Glutamatergic neuron (in vitro differentiated cells): Measurements from ENCODE around the gene ADD2. TPM values are rescaled to one million over a fixed set of nuclear protein-coding genes. Genes with fewer than 3 reads are reported as not detected.

Experiments
- DNase-seq: peaks from one replicate; pipeline ENCODE4 v3.0.0; 2022
- H3K27ac Mint-ChIP-seq: one replicate; pipeline ENCODE4 v1.8.0; 2020; ENCODE audit warnings: mild to moderate bottlenecking, mixed read lengths, inconsistent platforms; ENCODE audit not compliant: unreplicated experiment
- H3K27me3 Mint-ChIP-seq: one replicate; pipeline ENCODE4 v1.8.0; 2020; ENCODE audit warnings: mild to moderate bottlenecking, moderate library complexity, mixed read lengths, inconsistent platforms; ENCODE audit not compliant: unreplicated experiment
- H3K36me3 Mint-ChIP-seq: one replicate; pipeline ENCODE4 v1.8.0; 2020; ENCODE audit warnings: mild to moderate bottlenecking, mixed read lengths, inconsistent platforms; ENCODE audit not compliant: unreplicated experiment
- H3K4me1 Mint-ChIP-seq: one replicate; pipeline ENCODE4 v1.8.0; 2020; ENCODE audit warnings: mild to moderate bottlenecking, low read depth, mixed read lengths, inconsistent platforms; ENCODE audit not compliant: unreplicated experiment
- H3K4me3 Mint-ChIP-seq: one replicate; pipeline ENCODE4 v1.8.0; 2020; ENCODE audit warnings: mild to moderate bottlenecking, mixed read lengths, inconsistent platforms; ENCODE audit not compliant: unreplicated experiment
- H3K9me3 Mint-ChIP-seq: one replicate; pipeline ENCODE4 v1.8.0; 2020; ENCODE audit warnings: mild to moderate bottlenecking, moderate library complexity, mixed read lengths, inconsistent platforms; ENCODE audit not compliant: unreplicated experiment
- total RNA-seq: library from RNA; stranded (reverse); fragmentation: NEBNext Ultra II Directional; extraction: Animal tissue kit (Norgen Biotek cat#: 25700); gene quantifications from one replicate; pipeline ENCODE4 v1.2.1, GENCODE V29; 2021; ENCODE audit not compliant: unreplicated experiment
- TF ChIP-seq, protein P1 (sequence below): fragments of 200-600 bp; sonication (generic); IDR thresholded peaks from one replicate; pipeline ENCODE4 v1.5.0; 2021; ENCODE audit not compliant: partially characterized antibody, unreplicated experiment

ADD2 gene
- total RNA-seq, 1 donor from 2014 or later, result 373 TPM

GRCh38 chr2:70777450-70777849, 9.4 kb upstream of the ADD2 start:
- Mint-ChIP-seq H3K4me1 (no peaks in the 10 kb centered on the region), H3K27ac (no peak overlapping the region), H3K9me3 (peaks cover 6% of the 10 kb centered on the region), H3K36me3 (peaks cover 13% of the 10 kb centered on the region), H3K27me3 (peaks cover 3% of the 10 kb centered on the region), H3K4me3 (no peak overlapping the region)
- TF ChIP-seq, protein P1, sequence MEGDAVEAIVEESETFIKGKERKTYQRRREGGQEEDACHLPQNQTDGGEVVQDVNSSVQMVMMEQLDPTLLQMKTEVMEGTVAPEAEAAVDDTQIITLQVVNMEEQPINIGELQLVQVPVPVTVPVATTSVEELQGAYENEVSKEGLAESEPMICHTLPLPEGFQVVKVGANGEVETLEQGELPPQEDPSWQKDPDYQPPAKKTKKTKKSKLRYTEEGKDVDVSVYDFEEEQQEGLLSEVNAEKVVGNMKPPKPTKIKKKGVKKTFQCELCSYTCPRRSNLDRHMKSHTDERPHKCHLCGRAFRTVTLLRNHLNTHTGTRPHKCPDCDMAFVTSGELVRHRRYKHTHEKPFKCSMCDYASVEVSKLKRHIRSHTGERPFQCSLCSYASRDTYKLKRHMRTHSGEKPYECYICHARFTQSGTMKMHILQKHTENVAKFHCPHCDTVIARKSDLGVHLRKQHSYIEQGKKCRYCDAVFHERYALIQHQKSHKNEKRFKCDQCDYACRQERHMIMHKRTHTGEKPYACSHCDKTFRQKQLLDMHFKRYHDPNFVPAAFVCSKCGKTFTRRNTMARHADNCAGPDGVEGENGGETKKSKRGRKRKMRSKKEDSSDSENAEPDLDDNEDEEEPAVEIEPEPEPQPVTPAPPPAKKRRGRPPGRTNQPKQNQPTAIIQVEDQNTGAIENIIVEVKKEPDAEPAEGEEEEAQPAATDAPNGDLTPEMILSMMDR, result no peak
- no peak for DNase-seq

GRCh38 chr2:70776266-70776665, 8.3 kb upstream of the ADD2 start:
- H3K4me1 Mint-ChIP-seq, result no peaks in the 10 kb centered on the region
- TF ChIP-seq, protein P1, result no peak
- H3K9me3 Mint-ChIP-seq, result peaks cover 6% of the 10 kb centered on the region
- peaks cover 13% of the 10 kb centered on the region for H3K36me3 Mint-ChIP-seq
- H3K4me3 Mint-ChIP-seq, result no peak overlapping the region
- no peak overlapping the region for H3K27ac Mint-ChIP-seq
- no peak for DNase-seq
- peaks cover 3% of the 10 kb centered on the region for H3K27me3 Mint-ChIP-seq

- Mint-ChIP-seq H3K4me3 (no peak overlapping the region), H3K9me3 (peaks cover 4% of the 10 kb centered on the region), H3K27me3 (peaks cover 1% of the 10 kb centered on the region), H3K27ac (no peak overlapping the region), H3K36me3 (peaks cover 13% of the 10 kb centered on the region), H3K4me1 (no peaks in the 10 kb centered on the region)
- no peak for DNase-seq
- TF ChIP-seq, protein P1, result no peak
Observed at GRCh38 chr2:70775141-70775540, 7.1 kb upstream of the ADD2 start.

GRCh38 chr2:70772486-70773155, 4.6 kb upstream of the ADD2 start:
- no peak overlapping the region for H3K27ac Mint-ChIP-seq
- peaks cover 13% of the 10 kb centered on the region for H3K36me3 Mint-ChIP-seq
- H3K4me3 Mint-ChIP-seq, result no peak overlapping the region
- H3K27me3 Mint-ChIP-seq, result peaks cover 8% of the 10 kb centered on the region
- H3K9me3 Mint-ChIP-seq, result peaks cover 9% of the 10 kb centered on the region
- H3K4me1 Mint-ChIP-seq, result peaks cover 8% of the 10 kb centered on the region
- TF ChIP-seq, protein P1, result no peak
- no peak for DNase-seq

DNA sequence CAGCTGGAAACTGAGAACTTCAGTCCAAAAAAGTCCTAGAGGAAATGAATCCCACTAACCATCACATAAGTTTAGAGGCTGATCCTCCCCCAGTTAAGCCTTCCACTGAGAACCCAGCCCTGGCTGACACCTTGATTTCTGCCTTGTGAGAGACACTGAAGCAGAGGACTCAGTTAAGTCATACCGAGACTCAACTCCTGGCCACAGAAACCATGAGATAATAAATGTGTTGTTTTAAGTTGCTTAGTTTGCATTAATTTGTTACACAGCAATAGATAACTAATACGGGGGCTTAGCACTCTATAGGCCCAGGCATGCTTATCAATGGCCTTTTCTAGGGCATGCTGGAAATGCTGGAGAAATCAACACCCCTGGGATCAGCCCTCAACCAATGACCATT, 3.4 kb upstream of the ADD2 start:
- H3K4me3 Mint-ChIP-seq, result no peak overlapping the region
- DNase-seq, result no peak
- H3K4me1 Mint-ChIP-seq, result peaks cover 8% of the 10 kb centered on the region
- H3K36me3 Mint-ChIP-seq, result peaks cover 13% of the 10 kb centered on the region
- peaks cover 13% of the 10 kb centered on the region for H3K9me3 Mint-ChIP-seq
- H3K27me3 Mint-ChIP-seq, result peaks cover 12% of the 10 kb centered on the region
- no peak overlapping the region for H3K27ac Mint-ChIP-seq
- TF ChIP-seq, protein P1, result no peak
